Thyroid gland (tissue), 4 donors: ENCODE measurements around the gene EML1.

Experiments used
- POLR2A ChIP-seq, 2 donors: fragments of 450-650 bp; IDR thresholded peaks; one replicate each; pipeline ENCODE4 v1.6.1; 2017; ENCODE audit warnings: antibody characterized with exemption in 2 of 2, mild to moderate bottlenecking in 2 of 2, moderate library complexity in 1 of 2
- TF ChIP-seq, protein P1 (sequence below), 6 experiments: fragments of 200-600 bp in 3 of 6; fragments of 450-650 bp in 3 of 6; sonication (generic) in 3 of 6; IDR thresholded peaks; one replicate each; pipeline ENCODE4 v1.5.1; 2016 to 2019; ENCODE audit warnings: antibody characterized with exemption in 6 of 6, mild to moderate bottlenecking in 2 of 6, inconsistent platforms in 1 of 6, moderate library complexity in 1 of 6

- no peak for TF ChIP-seq POLR2A (IDR thresholded peaks at IDR 0.05)
- TF ChIP-seq, protein P1, sequence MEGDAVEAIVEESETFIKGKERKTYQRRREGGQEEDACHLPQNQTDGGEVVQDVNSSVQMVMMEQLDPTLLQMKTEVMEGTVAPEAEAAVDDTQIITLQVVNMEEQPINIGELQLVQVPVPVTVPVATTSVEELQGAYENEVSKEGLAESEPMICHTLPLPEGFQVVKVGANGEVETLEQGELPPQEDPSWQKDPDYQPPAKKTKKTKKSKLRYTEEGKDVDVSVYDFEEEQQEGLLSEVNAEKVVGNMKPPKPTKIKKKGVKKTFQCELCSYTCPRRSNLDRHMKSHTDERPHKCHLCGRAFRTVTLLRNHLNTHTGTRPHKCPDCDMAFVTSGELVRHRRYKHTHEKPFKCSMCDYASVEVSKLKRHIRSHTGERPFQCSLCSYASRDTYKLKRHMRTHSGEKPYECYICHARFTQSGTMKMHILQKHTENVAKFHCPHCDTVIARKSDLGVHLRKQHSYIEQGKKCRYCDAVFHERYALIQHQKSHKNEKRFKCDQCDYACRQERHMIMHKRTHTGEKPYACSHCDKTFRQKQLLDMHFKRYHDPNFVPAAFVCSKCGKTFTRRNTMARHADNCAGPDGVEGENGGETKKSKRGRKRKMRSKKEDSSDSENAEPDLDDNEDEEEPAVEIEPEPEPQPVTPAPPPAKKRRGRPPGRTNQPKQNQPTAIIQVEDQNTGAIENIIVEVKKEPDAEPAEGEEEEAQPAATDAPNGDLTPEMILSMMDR (IDR thresholded peaks at IDR 0.05) = no peak
Measured at GRCh38 chr14:99871771-99872170, 78.6 kb downstream of the EML1 start.
